Skeletal muscle tissue (tissue), 4 donors: ENCODE measurements around the gene PSMD3. TPM values are rescaled to one million over a fixed set of nuclear protein-coding genes. Genes with fewer than 3 reads are reported as not detected.

Experiments
- H3K27ac ChIP-seq: one replicate; pipeline ENCODE4 v1.7.0; 2013; ENCODE audit warnings: mild to moderate bottlenecking, low read depth, low read length, inconsistent platforms
- H3K27me3 ChIP-seq, 3 donors: one replicate each; pipeline ENCODE4 v1.7.0; 2013; ENCODE audit warnings: low read length in 3 of 3; ENCODE audit not compliant: control insufficient read depth in 3 of 3, insufficient read depth in 3 of 3
- H3K36me3 ChIP-seq, 3 donors: one replicate each; pipeline ENCODE4 v1.7.0; 2013; ENCODE audit warnings: low read length in 3 of 3; ENCODE audit not compliant: control insufficient read depth in 3 of 3, insufficient read depth in 3 of 3
- H3K4me1 ChIP-seq, 3 donors: one replicate each; pipeline ENCODE4 v1.7.0; 2013; ENCODE audit warnings: low read length in 3 of 3, mild to moderate bottlenecking in 3 of 3; ENCODE audit not compliant: control insufficient read depth in 3 of 3, insufficient read depth in 3 of 3
- H3K4me3 ChIP-seq, 3 donors: one replicate each; pipeline ENCODE4 v1.7.0; 2013; ENCODE audit warnings: low read length in 3 of 3
- H3K9ac ChIP-seq, 3 donors: one replicate each; pipeline ENCODE4 v1.7.0; 2013; ENCODE audit warnings: low read length in 3 of 3, mild to moderate bottlenecking in 3 of 3, moderate library complexity in 2 of 3, low read depth in 1 of 3
- H3K9me3 ChIP-seq, 3 donors: one replicate each; pipeline ENCODE4 v1.7.0; 2013; ENCODE audit warnings: low read length in 3 of 3; ENCODE audit not compliant: control insufficient read depth in 3 of 3
- total RNA-seq: library from RNA; depleted of rRNA; stranded (reverse); fragments of >200 nt; gene quantifications from one replicate; pipeline ENCODE4 v1.2.3, GENCODE V29; 2014
- donor health status: Osteomylitis.

Gene PSMD3
- total RNA-seq, 1 donor from 2014 or later = 56.4 TPM

DNA sequence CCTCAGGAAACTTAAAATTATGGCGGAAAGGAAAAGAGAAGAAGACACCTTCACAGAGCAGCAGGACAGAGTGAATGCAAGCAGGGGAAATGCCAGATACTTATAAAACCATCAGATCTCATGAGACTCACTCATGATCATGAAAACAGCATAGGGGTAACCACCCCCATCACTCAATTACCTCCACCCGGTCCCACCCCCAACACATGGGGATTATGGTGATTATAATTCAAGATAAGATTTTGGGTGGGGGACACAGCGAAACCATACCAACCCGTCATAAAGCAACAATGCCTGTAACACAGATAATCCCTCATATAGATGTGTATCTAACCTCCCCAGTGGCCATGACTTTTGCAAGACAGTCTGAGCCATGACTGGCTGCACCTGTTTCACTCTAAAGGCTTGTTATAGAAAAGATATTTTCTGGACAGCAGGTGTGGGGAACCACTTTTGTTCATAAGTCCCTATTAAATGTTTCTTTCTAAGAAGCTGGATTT, 24.8 kb upstream of the PSMD3 start:
- no peak overlapping the region for H3K9ac ChIP-seq
- no peaks in the 10 kb centered on the region for H3K36me3 ChIP-seq
- no peaks in the 10 kb centered on the region for H3K27me3 ChIP-seq
- H3K4me1 ChIP-seq = peaks cover 10 to 15% (median 13%) of the 10 kb centered on the region in 3 donors
- H3K9me3 ChIP-seq = no peaks in the 10 kb centered on the region
- no peak overlapping the region for H3K27ac ChIP-seq
- H3K4me3 ChIP-seq = no peak overlapping the region

DNA sequence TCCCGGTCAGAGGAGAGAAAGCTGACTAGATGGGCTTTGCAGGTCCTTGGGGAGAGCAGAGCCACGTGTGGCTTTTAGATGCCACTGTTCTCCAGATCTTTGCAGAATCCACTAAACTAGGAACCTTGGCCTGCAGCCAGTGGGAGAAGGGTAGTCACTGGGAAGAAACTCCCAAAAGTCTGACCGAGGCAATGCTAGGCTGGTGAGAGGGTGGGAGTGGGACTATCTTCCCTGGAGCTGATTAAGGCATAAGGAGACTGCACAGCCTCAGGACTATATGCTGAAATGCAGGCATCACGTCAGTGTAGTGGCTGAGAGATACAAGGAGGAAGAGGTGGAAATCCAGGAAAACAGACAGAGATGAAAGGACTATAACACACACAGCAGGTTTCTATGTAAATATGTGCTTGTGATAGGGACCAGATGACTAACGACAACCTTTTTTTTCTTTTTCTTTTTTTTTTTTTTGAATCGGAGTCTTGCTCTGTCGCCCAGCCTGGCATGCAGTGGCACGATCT, 20.0 kb upstream of the PSMD3 start:
- Histone ChIP-seq H3K9ac (no peak overlapping the region), H3K36me3 (no peaks in the 10 kb centered on the region), H3K4me1 (peaks cover 0 to 2% (median 0%) of the 10 kb centered on the region in 3 donors), H3K9me3 (no peaks in the 10 kb centered on the region), H3K27me3 (peaks cover 2 to 8% (median 3%) of the 10 kb centered on the region in 3 donors), H3K4me3 (no peak overlapping the region), H3K27ac (no peak overlapping the region)

DNA sequence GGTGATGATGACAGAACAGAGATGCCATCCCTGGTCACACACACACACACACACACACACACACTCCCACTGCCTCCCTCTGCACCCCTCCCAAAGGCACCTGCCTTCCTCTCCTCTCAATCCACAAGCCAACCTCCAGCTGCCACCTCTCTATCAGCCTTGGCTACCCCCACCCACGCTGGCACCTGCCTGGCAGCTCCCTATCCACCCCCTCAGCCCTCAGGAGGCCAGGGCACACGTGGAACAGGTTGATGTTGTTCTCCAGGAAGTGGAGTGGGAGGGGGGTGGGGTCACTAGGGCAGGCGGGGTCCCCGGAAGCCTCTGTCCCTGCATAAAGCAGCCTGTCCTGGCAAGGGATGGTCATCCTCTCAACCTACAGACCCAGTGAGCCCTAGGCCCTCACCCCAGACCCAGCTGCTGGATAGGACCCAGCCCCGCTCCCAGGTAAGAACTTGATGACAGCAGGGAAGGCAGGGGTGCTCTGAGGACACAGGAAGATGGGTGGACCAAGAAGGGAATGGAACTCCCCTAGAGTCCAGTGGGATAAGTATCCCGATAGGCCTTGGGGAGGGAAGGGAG, 17.9 kb upstream of the PSMD3 start, which contains the start of gene GSDMA:
Gene GSDMA (plus strand): TSS at position 363 of the 579 bp plus-strand sequence. CDS start 2,684 bp downstream, outside the sequence.
- H3K9me3 ChIP-seq = no peaks in the 10 kb centered on the region

DNA sequence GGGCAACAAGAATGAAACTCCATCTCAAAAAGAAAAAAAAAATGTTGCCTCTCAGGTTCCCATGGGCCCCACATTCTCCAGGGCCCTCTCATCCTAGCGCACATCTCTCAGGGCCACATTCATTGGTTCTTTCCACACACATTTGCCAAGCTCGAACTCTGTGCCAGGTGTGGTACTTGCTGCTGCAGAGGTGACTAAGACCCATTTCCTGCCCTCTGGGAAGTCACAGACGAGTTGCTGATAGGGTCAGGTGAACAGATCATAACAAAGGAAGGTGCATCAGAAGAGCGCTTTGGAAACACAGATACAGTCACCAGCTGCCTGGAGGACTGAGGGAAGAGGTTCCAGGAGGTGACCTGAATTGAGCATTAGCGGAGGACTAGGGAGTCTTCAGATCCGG, 16.8 kb upstream of the PSMD3 start:
- H3K4me3 ChIP-seq = no peak overlapping the region
- peaks cover 0 to 2% (median 0%) of the 10 kb centered on the region in 3 donors for H3K4me1 ChIP-seq
- H3K27ac ChIP-seq = no peak overlapping the region
- H3K36me3 ChIP-seq = no peaks in the 10 kb centered on the region
- H3K9me3 ChIP-seq = no peaks in the 10 kb centered on the region
- no peak overlapping the region for H3K9ac ChIP-seq
- peaks cover 2 to 12% (median 3%) of the 10 kb centered on the region in 3 donors for H3K27me3 ChIP-seq

More for the DNA sequence above, 17.9 kb upstream of the PSMD3 start, which contains the start of gene GSDMA:
- Histone ChIP-seq H3K27me3 (peaks cover 2 to 12% (median 3%) of the 10 kb centered on the region in 3 donors), H3K27ac (no peak within 1 kb of the TSS), H3K36me3 (no peaks in the 10 kb centered on the region), H3K4me3 (no peak within 1 kb of the TSS), H3K9ac (no peak within 1 kb of the TSS), H3K4me1 (peaks cover 0 to 2% (median 0%) of the 10 kb centered on the region in 3 donors)

DNA sequence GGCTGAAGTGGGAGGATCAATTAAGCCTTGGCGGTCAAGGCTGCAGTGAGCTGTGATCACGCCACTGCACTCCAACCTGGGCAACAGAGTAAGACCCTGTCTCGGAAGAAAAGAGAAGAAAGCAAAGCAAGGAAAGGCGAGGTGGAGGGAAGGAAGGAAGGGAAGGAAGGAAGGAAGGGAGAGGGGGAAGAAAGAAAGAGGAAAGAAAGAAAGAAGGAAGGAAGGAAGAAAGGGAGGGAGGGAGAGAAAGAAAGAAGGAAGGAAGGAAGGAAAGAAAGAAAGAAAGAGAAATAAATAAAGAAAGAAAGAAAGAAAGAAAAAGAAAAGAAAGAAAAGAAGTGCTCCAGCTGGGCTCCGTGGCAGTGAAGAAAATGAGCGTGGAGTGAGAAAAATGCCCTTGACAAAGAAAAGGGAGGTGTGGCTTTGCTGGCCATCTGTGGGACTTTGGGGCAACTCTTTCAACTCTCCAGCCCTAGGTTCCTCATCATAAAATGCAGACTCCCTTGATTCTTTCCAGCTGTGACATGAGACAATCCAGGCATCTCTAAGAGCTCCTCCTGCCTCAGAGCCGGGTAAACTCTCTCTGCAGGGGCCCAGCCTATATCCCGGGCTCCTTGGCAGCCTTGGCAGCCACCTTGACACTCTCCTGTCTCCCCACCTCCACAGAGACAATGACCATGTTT, 15.4 kb upstream of the PSMD3 start:
- Histone ChIP-seq H3K36me3 (no peaks in the 10 kb centered on the region), H3K27ac (no peak overlapping the region), H3K4me3 (no peak overlapping the region), H3K27me3 (peaks cover 3 to 12% (median 3%) of the 10 kb centered on the region in 3 donors), H3K9me3 (no peaks in the 10 kb centered on the region), H3K4me1 (no peaks in the 10 kb centered on the region), H3K9ac (no peak overlapping the region)

DNA sequence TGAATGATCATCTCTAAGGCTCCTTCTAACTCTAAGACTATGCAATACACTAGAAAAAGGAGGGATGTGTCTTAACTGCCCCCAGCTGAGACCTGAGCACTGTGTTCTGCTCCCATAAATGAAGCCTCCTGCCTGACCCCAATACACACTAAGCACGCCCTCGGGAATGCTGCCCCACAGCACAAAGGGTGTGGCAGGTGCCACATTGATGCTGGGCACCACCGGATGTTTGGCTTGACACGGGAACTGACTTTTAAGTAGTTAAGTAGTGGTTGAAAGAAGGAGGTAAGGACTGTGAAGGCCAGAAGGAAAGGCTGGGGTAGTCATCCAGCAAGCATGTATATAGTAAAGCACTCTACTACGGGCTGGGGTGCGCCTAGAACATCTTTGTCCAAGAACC, 13.8 kb upstream of the PSMD3 start:
- Histone ChIP-seq H3K9ac (no peak overlapping the region), H3K27me3 (peaks cover 5 to 22% (median 6%) of the 10 kb centered on the region in 3 donors), H3K9me3 (no peaks in the 10 kb centered on the region), H3K4me1 (no peaks in the 10 kb centered on the region), H3K27ac (peak overlapping the region; percentile 22), H3K4me3 (no peak overlapping the region), H3K36me3 (no peaks in the 10 kb centered on the region)

DNA sequence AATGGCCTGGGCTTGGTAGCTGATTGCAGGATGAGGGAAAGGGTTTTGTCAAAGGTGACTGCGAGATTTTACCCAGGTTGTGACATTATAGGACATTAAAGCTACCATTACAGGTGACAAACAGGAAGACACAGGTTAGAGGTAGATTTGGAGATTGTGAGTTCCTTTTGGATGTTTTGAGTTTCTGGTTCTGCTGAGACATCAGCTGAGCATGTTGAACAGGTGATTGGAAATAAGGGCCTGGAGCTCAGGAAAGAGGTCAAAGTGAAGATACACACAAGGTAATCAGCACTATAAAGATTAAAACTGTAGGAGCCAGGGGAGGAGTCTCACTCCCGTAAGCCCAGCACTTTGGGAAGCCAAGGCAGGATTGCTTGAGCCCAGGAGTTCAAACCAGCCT, 11.8 kb upstream of the PSMD3 start:
- no peaks in the 10 kb centered on the region for H3K4me1 ChIP-seq
- no peak overlapping the region for H3K9ac ChIP-seq
- H3K36me3 ChIP-seq = no peaks in the 10 kb centered on the region
- H3K27ac ChIP-seq = no peak overlapping the region
- H3K4me3 ChIP-seq = no peak overlapping the region
- no peaks in the 10 kb centered on the region for H3K9me3 ChIP-seq
- peaks cover 4 to 16% (median 5%) of the 10 kb centered on the region in 3 donors for H3K27me3 ChIP-seq

DNA sequence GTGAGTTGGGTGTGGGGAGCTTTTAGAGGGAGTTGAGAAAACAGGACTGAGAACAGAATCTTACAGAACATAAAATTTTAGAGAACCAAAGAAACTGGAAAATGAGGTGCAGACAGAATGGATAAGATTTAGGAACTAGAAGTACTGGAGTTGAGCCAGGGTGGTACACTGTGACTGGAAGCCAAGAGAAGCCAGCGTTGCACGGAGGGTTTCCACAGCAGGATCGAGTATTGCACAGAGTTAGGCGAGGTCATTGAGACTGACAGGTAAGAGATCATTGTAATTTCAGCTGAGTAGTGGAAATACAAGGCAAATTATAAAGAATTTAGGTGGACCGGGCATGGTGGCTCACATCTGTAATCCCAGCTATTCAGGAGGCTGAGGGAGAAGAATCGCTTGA, 11.2 kb upstream of the PSMD3 start:
- no peak overlapping the region for H3K9ac ChIP-seq
- H3K27ac ChIP-seq = no peak overlapping the region
- H3K27me3 ChIP-seq = peaks cover 4 to 14% (median 9%) of the 10 kb centered on the region in 3 donors
- H3K9me3 ChIP-seq = no peaks in the 10 kb centered on the region
- H3K36me3 ChIP-seq = no peaks in the 10 kb centered on the region
- H3K4me3 ChIP-seq = no peak overlapping the region
- no peaks in the 10 kb centered on the region for H3K4me1 ChIP-seq

DNA sequence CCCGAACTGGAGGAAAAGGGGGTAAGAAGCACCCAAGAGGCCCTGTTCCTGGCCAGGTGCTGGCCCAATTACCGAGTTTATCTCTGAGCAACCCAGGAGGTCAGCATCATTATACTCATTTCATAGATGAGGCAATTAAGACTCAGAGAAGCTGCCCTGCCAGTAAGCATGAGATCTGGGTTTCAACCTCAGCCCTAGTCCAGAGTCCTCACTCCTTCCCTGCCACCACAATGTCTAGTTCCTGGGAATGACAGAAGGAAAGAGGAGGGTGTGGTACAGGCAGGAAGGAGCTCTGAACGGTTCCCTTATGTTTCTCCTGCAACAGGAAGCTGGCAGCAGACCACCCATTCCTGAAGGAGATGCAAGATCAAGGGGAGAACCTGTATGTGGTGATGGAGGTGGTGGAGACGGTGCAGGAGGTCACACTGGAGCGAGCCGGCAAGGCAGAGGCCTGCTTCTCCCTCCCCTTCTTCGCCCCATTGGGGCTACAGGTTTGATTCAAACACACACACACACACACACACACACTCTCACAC, 10.4 kb upstream of the PSMD3 start:
- Histone ChIP-seq H3K9ac (no peak overlapping the region), H3K27ac (no peak overlapping the region), H3K36me3 (no peaks in the 10 kb centered on the region), H3K27me3 (peaks cover 4 to 14% (median 11%) of the 10 kb centered on the region in 3 donors), H3K4me3 (no peak overlapping the region), H3K4me1 (no peaks in the 10 kb centered on the region), H3K9me3 (no peaks in the 10 kb centered on the region)
